K562 (cell line): ENCODE results near the gene DCHS2. TPM values are rescaled to one million over a fixed set of nuclear protein-coding genes. Genes with fewer than 3 reads are reported as not detected.

Experiments
- CBFA2T3 ChIP-seq: fragments of 450-650 bp; IDR thresholded peaks from 2 replicates; pipeline ENCODE4 v1.6.1; 2017
- E2F5 ChIP-seq: sonication (generic); formaldehyde crosslinking; IDR thresholded peaks from 2 replicates; pipeline ENCODE4 v1.8.0; 2022; ENCODE audit warnings: mild to moderate bottlenecking, missing genetic modification reagents
- E2F6 ChIP-seq, 2 experiments: IDR thresholded peaks; 2 replicates each; pipeline ENCODE4 v1.6.1; 2011; ENCODE audit warnings: borderline replicate concordance in 1 of 2, control low read depth in 1 of 2, low read depth in 1 of 2, low read length in 1 of 2, mild to moderate bottlenecking in 1 of 2, mixed read lengths in 1 of 2, moderate library complexity in 1 of 2; ENCODE audit not compliant: insufficient read depth in 1 of 2, insufficient read length in 1 of 2, poor library complexity in 1 of 2, severe bottlenecking in 1 of 2; ENCODE audit errors: extremely low read depth in 1 of 2
- FOSL1 ChIP-seq: fragments of 200-800 bp; sonication (Bioruptor generic); conservative IDR thresholded peaks from 2 replicates; pipeline ENCODE4 v1.6.1; 2016; ENCODE audit warnings: missing genetic modification characterization, missing compliant biosample characterization
- GTF2E2 ChIP-seq: fragments of 200-800 bp; sonication (Bioruptor generic); IDR thresholded peaks from 2 replicates; pipeline ENCODE4 v1.6.1; 2016; ENCODE audit warnings: missing genetic modification characterization, missing compliant biosample characterization
- KDM4B ChIP-seq, 2 experiments: fragments of 450-650 bp in 1 of 2; sonication (generic) in 1 of 2; IDR thresholded peaks; 2 replicates each; pipeline ENCODE4 v1.6.1; 2016 to 2017; ENCODE audit warnings: borderline replicate concordance in 2 of 2, antibody characterized with exemption in 1 of 2, low read depth in 1 of 2, mild to moderate bottlenecking in 1 of 2
- MEIS2 ChIP-seq: fragments of 450-650 bp; IDR thresholded peaks from 2 replicates; pipeline ENCODE4 v1.6.1; 2014; ENCODE audit warnings: mild to moderate bottlenecking; ENCODE audit not compliant: partially characterized antibody
- MGA ChIP-seq: fragments of 450-650 bp; IDR thresholded peaks from 2 replicates; pipeline ENCODE4 v1.6.1; 2016; ENCODE audit warnings: mild to moderate bottlenecking, moderate library complexity
- NCOR1 ChIP-seq: fragments of 450-650 bp; IDR thresholded peaks from 2 replicates; pipeline ENCODE4 v1.6.1; 2016; ENCODE audit warnings: mild to moderate bottlenecking, moderate library complexity
- PBX2 ChIP-seq, 2 experiments: IDR thresholded peaks in 1 of 2; conservative IDR thresholded peaks in 1 of 2; 2 replicates each; pipeline ENCODE4 v1.6.1; 2016; ENCODE audit warnings: low read depth in 2 of 2, mild to moderate bottlenecking in 1 of 2, missing compliant biosample characterization in 1 of 2, missing genetic modification characterization in 1 of 2, moderate library complexity in 1 of 2
- polyA plus RNA-seq, 8 experiments: library from polyadenylated mRNA; depleted of rRNA in 4 of 8; stranded (reverse) in 5 of 8; unstranded in 3 of 8; fragments of >200 nt; fragmentation: Nextera tagmentation in 2 of 8; fragmentation: Illumina TruSeq in 1 of 8; extraction: Ambion mirVana in 2 of 8; extraction: Trizol in 1 of 8; gene quantifications; 2 replicates each; pipeline versions ENCODE4 v1.2.1 to v1.2.3, GENCODE V29; 2011 to 2014; ENCODE audit warnings: inconsistent platforms in 1 of 8, missing spikeins in 1 of 8
- total RNA-seq, 7 experiments: library from RNA; depleted of rRNA in 6 of 7; stranded (reverse); fragments of >200 nt in 6 of 7; fragmentation: Illumina TruSeq in 2 of 7; extraction: Trizol in 2 of 7; gene quantifications; 2 replicates each; pipeline versions ENCODE4 v1.2.1 to v1.2.3, GENCODE V29; 2011 to 2021; ENCODE audit warnings: low replicate concordance in 1 of 7

The DCHS2 gene
- total and polyA plus RNA-seq, 9 of the 15 experiments (the other 6 are each of a cell fraction or from before 2014, with no cell fraction given) = 0.49 to 7.1 (median 5.3) TPM

GRCh38 chr4:154293427-154293826 is 198.2 kb downstream of the DCHS2 start (continued):
- TF ChIP-seq E2F6 (IDR thresholded peaks at IDR 0.05; ENCODE audit: borderline replicate concordance in 1 of 2, extremely low read depth in 1 of 2, insufficient read depth in 1 of 2, insufficient read length in 1 of 2, low read depth in 1 of 2, low read length in 1 of 2, poor library complexity in 1 of 2, severe bottlenecking in 1 of 2) = peak; percentile 22 to 35
- no peak for TF ChIP-seq FOSL1
- TF ChIP-seq E2F5 (CRISPR knock-in tag) = no peak
- TF ChIP-seq PBX2 (CRISPR knock-in tag; IDR thresholded peaks at IDR 0.05; ENCODE audit: low read depth) = no peak
- peak; percentile 65 for TF ChIP-seq PBX2 (tag; conservative IDR thresholded peaks at IDR 0.05; ENCODE audit: low read depth)
- TF ChIP-seq CBFA2T3 = peak; percentile 61
- TF ChIP-seq NCOR1 = peak; percentile 25; the same call in 1 of the 2 replicates
- TF ChIP-seq MGA = peak; percentile 63
- no peak for TF ChIP-seq KDM4B (IDR thresholded peaks at IDR 0.05; ENCODE audit: borderline replicate concordance in 2 of 2, low read depth in 1 of 2)
- TF ChIP-seq MEIS2 = peak; percentile 73
- TF ChIP-seq GTF2E2 (tag) = no peak
